A549 treated with CpdA at 1 μM for 4 hours (cell line): ENCODE results near the gene CYP1A2. TPM values are rescaled to one million over a fixed set of nuclear protein-coding genes. Genes with fewer than 3 reads are reported as not detected.

Experiments used
- total RNA-seq: library from RNA; stranded (reverse); fragments of 200-300 nt; extraction: Qiagen RNA extraction; gene quantifications from 5 replicates; pipeline ENCODE4 v1.2.3, GENCODE V29; 2022; ENCODE audit warnings: low read depth

Gene CYP1A2
- total RNA-seq: not detected in 5 replicates

GRCh38 chr15:74748322-74748946 is at the start of gene CYP1A2:
CYP1A2 (plus strand) TSS chr15:74748845; CDS start chr15:74749739, 894 bp downstream.

GRCh38 chr15:74725225-74725774 is 23.3 kb upstream of the CYP1A2 start, which contains the start of gene CYP1A1:
CYP1A1 (minus strand) TSS chr15:74725528; CDS start chr15:74723097, 2,431 bp downstream.

GRCh38 chr15:74781431-74782258 is 33.0 kb downstream of the CYP1A2 start, which contains the start of gene CSK:
CSK (plus strand) TSS chr15:74782080; CDS start chr15:74798298, 16,218 bp downstream.

Other genes with a start within 250 kb of the CYP1A2 start
- 3.2 to 4.5 TPM (median 3.5 TPM) in 5 replicates for gene ARID3B, start 207.6 kb upstream of the CYP1A2 start, total RNA-seq
- 39.1 to 43.7 TPM (median 40.5 TPM) in 5 replicates for gene CLK3, start 133.0 kb upstream of the CYP1A2 start, total RNA-seq
- gene EDC3, start 52.8 kb upstream of the CYP1A2 start, total RNA-seq: 18.5 to 24.0 TPM (median 19.8 TPM) in 5 replicates
- 1.1 to 2.1 TPM (median 2.0 TPM) in 5 replicates for gene CYP1A1, start 23.3 kb upstream of the CYP1A2 start, total RNA-seq
- 57.6 to 72.3 TPM (median 65.0 TPM) in 5 replicates for gene CSK, start 33.2 kb downstream of the CYP1A2 start, total RNA-seq
- gene LMAN1L, start 64.0 kb downstream of the CYP1A2 start, total RNA-seq: not detected in 5 replicates
- gene CPLX3, start 77.8 kb downstream of the CYP1A2 start, total RNA-seq: not detected in 5 replicates
- gene ULK3, start 94.3 kb downstream of the CYP1A2 start, total RNA-seq: 30.7 to 46.1 TPM (median 35.7 TPM) in 5 replicates
- 57.1 to 68.8 TPM (median 66.9 TPM) in 5 replicates for gene SCAMP2, start 124.5 kb downstream of the CYP1A2 start, total RNA-seq
- 27.0 to 35.8 TPM (median 34.1 TPM) in 5 replicates for gene MPI, start 141.2 kb downstream of the CYP1A2 start, total RNA-seq
- 32.6 to 36.5 TPM (median 33.6 TPM) in 5 replicates for gene FAM219B, start 158.0 kb downstream of the CYP1A2 start, total RNA-seq
- gene COX5A, start 189.2 kb downstream of the CYP1A2 start, total RNA-seq: 459 to 606 TPM (median 556 TPM) in 5 replicates
- 18.9 to 28.8 TPM (median 27.3 TPM) in 5 replicates for gene RPP25, start 207.9 kb downstream of the CYP1A2 start, total RNA-seq
- 13.8 to 15.2 TPM (median 14.6 TPM) in 5 replicates for gene SCAMP5, start 246.7 kb downstream of the CYP1A2 start, total RNA-seq